B cell (primary cell): ENCODE measurements around the gene PSMB8. TPM values are rescaled to one million over a fixed set of nuclear protein-coding genes. Genes with fewer than 3 reads are reported as not detected.
A peak's percentile ranks its signal among the peaks of the same experiment; 100 is the strongest.

Source experiments
- ATAC-seq: fragments of 200-7000 bp; cut with Tn5 transposase; one replicate; pipeline ENCODE4 v1.10.0; 2021; ENCODE audit warnings: low read depth, mild to moderate bottlenecking, moderate number of reproducible peaks, moderate library complexity
- CTCF ChIA-PET: fragments of 350-600 bp; sonication (Branson Sonifier 250); formaldehyde crosslinking; loops from one replicate; lab custom pipeline; 2021; ENCODE audit warnings: antibody characterized with exemption, inconsistent platforms; lab: Charles Lee
- POLR2A ChIA-PET: fragments of 350-600 bp; sonication (Branson Sonifier 250); formaldehyde crosslinking; loops from one replicate; lab custom pipeline; 2021; ENCODE audit warnings: antibody characterized with exemption; lab: Charles Lee
- DNase-seq: peaks from one replicate; pipeline ENCODE4 v3.0.0; 2013
- H2AFZ ChIP-seq: 2 replicates; pipeline ENCODE4 v1.6.1; 2012; ENCODE audit warnings: mild to moderate bottlenecking, low read depth, low read length; ENCODE audit not compliant: insufficient read depth, poor library complexity, severe bottlenecking
- H3K27ac ChIP-seq, 2 donors: 1 replicate in 1 of 2; 2 replicates in 1 of 2; pipeline ENCODE4 v1.5.1; 2012 to 2013; ENCODE audit warnings: low read length in 2 of 2, mild to moderate bottlenecking in 2 of 2, moderate library complexity in 1 of 2
- H3K27me3 ChIP-seq, 4 experiments: fragments of 200-600 bp in 1 of 4; sonication (generic) in 1 of 4; replicated peaks in 1 of 4; 1 replicate in 2 of 4; 2 replicates in 2 of 4; pipeline versions ENCODE4 v1.6.1 to v1.7.0; 2013 to 2016; ENCODE audit warnings: low read length in 3 of 4, mild to moderate bottlenecking in 2 of 4, mixed read lengths in 1 of 4, moderate library complexity in 1 of 4; ENCODE audit not compliant: insufficient read depth in 4 of 4, control insufficient read depth in 3 of 4; ENCODE audit errors: control extremely low read depth in 1 of 4
- H3K36me3 ChIP-seq, 2 experiments: replicated peaks in 1 of 2; 1 replicate in 1 of 2; 2 replicates in 1 of 2; pipeline versions ENCODE4 v1.6.1 to v1.7.1; 2013; ENCODE audit warnings: low read length in 1 of 2; ENCODE audit not compliant: insufficient read depth in 2 of 2, control insufficient read depth in 1 of 2; ENCODE audit errors: control extremely low read depth in 1 of 2, extremely low read depth in 1 of 2
- H3K4me1 ChIP-seq, 2 donors: fragments of 200-600 bp in 1 of 2; sonication (generic) in 1 of 2; 1 replicate in 1 of 2; 2 replicates in 1 of 2; pipeline versions ENCODE4 v1.5.1 to v1.6.1; 2013 to 2017; ENCODE audit warnings: low read length in 2 of 2; ENCODE audit not compliant: control insufficient read depth in 2 of 2, insufficient read depth in 2 of 2
- H3K4me2 ChIP-seq: replicated peaks from 2 replicates; pipeline ENCODE3; 2012; ENCODE audit warnings: mild to moderate bottlenecking, low read depth, low read length; ENCODE audit not compliant: poor library complexity, severe bottlenecking
- H3K4me3 ChIP-seq, 5 experiments: fragments of 200-600 bp in 1 of 5; sonication (generic) in 1 of 5; 1 replicate in 3 of 5; 2 replicates in 2 of 5; pipeline versions ENCODE4 v1.5.1 to v1.7.0; 2011 to 2016; ENCODE audit warnings: low read length in 4 of 5, mild to moderate bottlenecking in 4 of 5, low read depth in 2 of 5, control low read depth in 1 of 5, moderate library complexity in 1 of 5; ENCODE audit not compliant: insufficient read depth in 1 of 5; ENCODE audit errors: control extremely low read depth in 1 of 5, extremely low read depth in 1 of 5
- H3K79me2 ChIP-seq: fragments of 200-600 bp; sonication (generic); one replicate; pipeline ENCODE4 v1.6.0; 2016; ENCODE audit warnings: low read length; ENCODE audit not compliant: control insufficient read depth, insufficient read depth
- H3K9ac ChIP-seq: fragments of 200-600 bp; sonication (generic); 2 replicates; pipeline ENCODE4 v1.6.1; 2017; ENCODE audit warnings: mild to moderate bottlenecking, low read length, moderate library complexity
- H3K9me3 ChIP-seq, 3 donors: one replicate each; pipeline versions ENCODE4 v1.6.1 to v1.7.1; 2013; ENCODE audit warnings: low read length in 2 of 3; ENCODE audit not compliant: control insufficient read depth in 2 of 3, insufficient read depth in 1 of 3; ENCODE audit errors: control extremely low read depth in 1 of 3
- H4K20me1 ChIP-seq: 2 replicates; pipeline ENCODE4 v1.6.0; 2012; ENCODE audit warnings: mild to moderate bottlenecking, low read length; ENCODE audit not compliant: insufficient read depth, control insufficient read depth, poor library complexity, severe bottlenecking
- H3K27ac Mint-ChIP-seq: one replicate; pipeline ENCODE4 v1.8.0; 2021; ENCODE audit warnings: mixed read lengths
- H3K27me3 Mint-ChIP-seq: one replicate; pipeline ENCODE4 v1.8.0; 2021; ENCODE audit warnings: mixed read lengths
- H3K4me1 Mint-ChIP-seq: one replicate; pipeline ENCODE4 v1.8.0; 2021; ENCODE audit warnings: mixed read lengths
- H3K4me3 Mint-ChIP-seq: one replicate; pipeline ENCODE4 v1.8.0; 2021; ENCODE audit warnings: mixed read lengths
- H3K9me3 Mint-ChIP-seq: one replicate; pipeline ENCODE4 v1.8.0; 2022; ENCODE audit warnings: mixed read lengths; ENCODE audit not compliant: insufficient read depth
- CTCF ChIP-seq: fragments of 200-600 bp; IDR thresholded peaks from one replicate; pipeline ENCODE4 v1.8.0; 2022; ENCODE audit warnings: antibody characterized with exemption, mild to moderate bottlenecking
- EZH2 ChIP-seq: IDR thresholded peaks from 2 replicates; pipeline ENCODE4 v1.6.1; 2012; ENCODE audit warnings: borderline replicate concordance, low read depth, mild to moderate bottlenecking, moderate library complexity, low read length; ENCODE audit not compliant: insufficient read depth, poor library complexity, severe bottlenecking
- WGBS: methylation state at CpG from one replicate; pipeline ENCODE4 v1.1.5; 2013; ENCODE audit warnings: missing lambda C conversion rate; ENCODE audit not compliant: insufficient coverage; 5-methylcytosine and 5-hydroxymethylcytosine counted together
- intact Hi-C: fragments of 100-400 bp; cut with micrococcal nuclease; formaldehyde crosslinking; loops from one replicate; pipeline ENCODE4 v1.10.0; 2022
- polyA plus RNA-seq: library from polyadenylated mRNA; depleted of rRNA; stranded (reverse); fragments of >200 nt; gene quantifications from 2 replicates; pipeline ENCODE4 v1.2.3, GENCODE V29; 2012
- total RNA-seq, 2 donors: library from RNA; stranded (reverse); fragments of 120-200 nt in 1 of 2; gene quantifications; 1 replicate in 1 of 2; 2 replicates in 1 of 2; pipeline versions ENCODE4 v1.2.3 to v1.2.4, GENCODE V29; 2013 to 2022

Gene PSMB8
- total and polyA plus RNA-seq, 2 donors (not counting 1 experiment from before 2014, with no cell fraction given) = 129 to 256 TPM

GRCh38 chr6:32840604-32841246 lies 3.1 kb downstream of the PSMB8 start:
- Mint-ChIP-seq H3K9me3 (no peaks in the 10 kb centered on the region), H3K4me1 (peaks cover 81% of the 10 kb centered on the region), H3K4me3 (peak overlapping the region; percentile 95), H3K27ac (peak overlapping the region; percentile 99), H3K27me3 (no peaks in the 10 kb centered on the region)
- ATAC-seq = no peak
- Histone ChIP-seq H3K79me2 (peaks cover 83% of the 10 kb centered on the region), H3K4me1 (peaks cover 61 to 76% of the 10 kb centered on the region in 2 donors), H3K27ac (peak overlapping the region; percentile 60 to 97), H3K9ac (peak overlapping the region; percentile 96), H4K20me1 (peaks cover 6% of the 10 kb centered on the region), H3K4me2 (peak overlapping the region; percentile 73), H2AFZ (no peak overlapping the region), H3K4me3 (peak overlapping the region in 3 of 5 experiments; percentile 7 to 19 (median 8)), H3K27me3 (no peaks in the 10 kb centered on the region), H3K36me3 (peaks cover 10 to 47% of the 10 kb centered on the region in 2 experiments), H3K9me3 (no peaks in the 10 kb centered on the region)
- CTCF ChIA-PET = interaction anchor here (1.1 to 11.0 kb wide), 7 partner anchors 16 to 158 kb away, joined by 3 to 359 read pairs (median 4); partner anchors contain the start of genes PSMB9 and TAP1
- POLR2A ChIA-PET = interaction anchor here (3.4 to 9.7 kb wide), 3 partner anchors 15 to 131 kb away, joined by 36 to 282 read pairs (median 37); partner anchors contain the start of genes PSMB9 and TAP1
- TF ChIP-seq EZH2 (no peak), CTCF (no peak)
- 17% methylated on average over 7 of the region's 9 CpGs for WGBS
- intact Hi-C loops = loop anchor here (5.0 kb wide), 1 partner anchor 173 kb away; the partner anchor contains the start of gene HLA-DQB1
- DNase-seq = peak; percentile 60

- H3K4me1 ChIP-seq = peaks cover 59 to 69% of the 10 kb centered on the region in 2 donors
- no peaks in the 10 kb centered on the region for H3K9me3 ChIP-seq
- peaks cover 19 to 51% of the 10 kb centered on the region in 2 experiments for H3K36me3 ChIP-seq
- peak overlapping the region; percentile 99 for H3K27ac Mint-ChIP-seq
- peak overlapping the region; percentile 73 for H3K4me2 ChIP-seq
- H3K4me3 Mint-ChIP-seq = peak overlapping the region; percentile 38
- intact Hi-C loops = loop anchor here (2.0 to 5.0 kb wide), 2 partner anchors 42 to 55 kb away; no protein-coding TSS in a partner anchor
- TF ChIP-seq CTCF (no peak), EZH2 (no peak)
- no peaks in the 10 kb centered on the region for H3K27me3 ChIP-seq
- ATAC-seq (no peak), DNase-seq (no peak)
- H4K20me1 ChIP-seq = no peaks in the 10 kb centered on the region
- H3K9ac ChIP-seq = no peak overlapping the region
- no peak overlapping the region for H3K4me3 ChIP-seq
- peak overlapping the region; percentile 1 to 97 for H3K27ac ChIP-seq
- no peak overlapping the region for H2AFZ ChIP-seq
- ChIA-PET CTCF (interaction anchor here (1.1 to 11.0 kb wide), 29 partner anchors 11 to 425 kb away, joined by 3 to 359 read pairs (median 11); partner anchors contain the start of genes HLA-DMA, PSMB9 and TAP1), POLR2A (interaction anchor here (1.4 to 9.7 kb wide), 8 partner anchors 16 to 145 kb away, joined by 4 to 282 read pairs (median 8); partner anchors contain the start of genes BRD2, HLA-DMA, PSMB9 and TAP1)
- 94% methylated on average over 13 of the region's 15 CpGs for WGBS
- no peaks in the 10 kb centered on the region for H3K9me3 Mint-ChIP-seq
- no peaks in the 10 kb centered on the region for H3K27me3 Mint-ChIP-seq
- peaks cover 82% of the 10 kb centered on the region for H3K79me2 ChIP-seq
- H3K4me1 Mint-ChIP-seq = peaks cover 84% of the 10 kb centered on the region
Measured at GRCh38 chr6:32839356-32839755, 4.5 kb downstream of the PSMB8 start.
